Measurements from ENCODE around the gene OR11G2.
"Not testable (repeated sequence)": the region's sequence is repeated elsewhere in the genome, so short reads cannot be mapped to it uniquely, and the experiment has no call there.

The OR11G2 gene

DNA sequence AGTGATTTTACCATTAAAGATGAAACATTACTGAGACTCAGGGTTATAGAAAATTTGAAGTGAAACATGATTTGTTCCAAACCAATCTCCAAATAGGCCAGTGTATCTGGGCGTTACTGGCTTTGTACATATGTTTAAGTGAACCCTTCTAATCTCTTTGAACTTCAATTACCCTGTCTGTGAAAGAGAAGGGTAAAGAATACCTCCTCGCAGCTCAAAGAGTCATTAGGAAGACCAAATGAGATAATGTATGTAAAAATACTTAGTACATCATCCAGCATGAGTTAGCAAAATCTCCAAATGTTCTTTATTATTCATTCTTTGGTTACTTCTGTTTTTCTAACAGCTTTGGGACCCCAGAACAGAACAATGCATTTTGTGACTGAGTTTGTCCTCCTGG, 32.7 kb downstream of the OR11G2 start, which contains the start of gene OR11H6:
OR11H6 (plus strand) TSS at position 301 of the 400 bp plus-strand sequence; CDS start at position 301, 0 bp downstream.
- no peak for DNase-seq (ENCODE audit: low read depth in 2 of 2)

DNA sequence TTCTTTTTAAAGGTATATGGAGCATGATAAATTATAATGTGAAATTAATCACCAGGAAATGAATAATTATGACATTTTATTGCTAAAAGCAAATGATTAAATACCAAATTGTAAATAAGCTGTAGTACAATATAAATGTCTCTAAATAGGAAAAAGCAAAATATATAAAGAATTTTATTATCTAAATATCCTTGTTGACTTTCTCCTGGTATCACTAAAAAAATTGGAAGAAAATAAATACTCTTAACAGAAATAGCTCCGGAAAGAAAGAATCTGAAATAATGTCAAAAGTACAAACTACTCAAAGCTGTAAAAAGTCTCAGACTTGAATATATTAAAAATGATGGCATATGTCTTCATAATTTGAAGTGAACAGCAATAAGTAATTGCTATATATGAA, 38.0 kb downstream of the OR11G2 start, which contains the start of gene OR11H7:
OR11H7 (plus strand) TSS at position 301 of the 400 bp plus-strand sequence.
- DNase-seq (ENCODE audit: low read depth in 2 of 2): no peak

DNA sequence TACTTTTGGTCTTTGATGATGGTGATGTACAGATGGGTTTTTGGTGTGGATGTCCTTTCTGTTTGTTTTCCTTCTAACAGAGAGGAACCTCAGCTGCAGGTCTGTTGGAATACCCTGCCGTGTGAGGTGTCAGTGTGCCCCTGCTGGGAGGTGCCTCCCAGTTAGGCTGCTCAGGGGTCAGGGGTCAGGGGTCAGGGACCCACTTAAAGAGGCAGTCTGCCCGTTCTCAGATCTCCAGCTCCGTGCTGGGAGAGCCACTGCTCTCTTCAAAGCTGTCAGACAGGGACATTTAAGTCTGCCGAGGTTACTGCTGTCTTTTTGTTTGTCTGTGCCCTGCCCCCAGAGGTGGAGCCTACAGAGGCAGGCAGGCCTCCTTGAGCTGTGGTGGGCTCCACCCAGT, 44.7 kb downstream of the OR11G2 start:
- not testable (repeated sequence) for DNase-seq (ENCODE audit: low read depth in 2 of 2)

DNA sequence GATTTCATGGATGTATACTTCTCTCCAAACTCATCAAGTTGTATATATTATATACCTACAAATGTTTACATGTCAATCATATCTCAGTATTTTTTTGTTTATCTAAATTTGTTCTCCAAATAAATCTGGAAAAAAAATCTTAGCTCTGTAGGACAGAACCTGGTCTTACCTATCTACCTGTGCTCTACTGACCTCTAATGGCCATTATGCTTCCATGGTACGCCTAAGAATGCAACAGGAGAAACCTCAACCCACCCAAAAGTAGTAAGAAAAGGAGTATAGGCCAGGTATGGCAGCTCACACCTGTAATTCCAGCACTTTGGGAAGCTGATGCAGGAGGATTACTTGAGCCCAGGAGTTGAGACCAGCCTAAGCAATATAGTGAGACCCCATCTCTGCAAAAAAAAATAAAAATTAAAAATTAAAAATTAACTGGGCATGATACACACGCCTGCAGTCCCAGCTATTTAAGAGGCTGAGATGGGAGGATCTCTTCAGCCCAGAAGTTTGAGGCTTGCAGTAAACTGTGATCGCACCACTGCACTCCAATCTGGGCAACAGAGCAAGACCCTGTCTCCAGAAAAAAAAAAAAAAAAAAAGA, 57.0 kb downstream of the OR11G2 start:
- no peak for DNase-seq (ENCODE audit: low read depth in 2 of 2)
